Measurements from ENCODE around the gene ZFP57. TPM values are rescaled to one million over a fixed set of nuclear protein-coding genes. Genes with fewer than 3 reads are reported as not detected.

Gene ZFP57
- polyA plus RNA-seq, 1 donor (not counting 4 experiments of a cell fraction or from before 2014, with no cell fraction given): 17.4 TPM

DNA sequence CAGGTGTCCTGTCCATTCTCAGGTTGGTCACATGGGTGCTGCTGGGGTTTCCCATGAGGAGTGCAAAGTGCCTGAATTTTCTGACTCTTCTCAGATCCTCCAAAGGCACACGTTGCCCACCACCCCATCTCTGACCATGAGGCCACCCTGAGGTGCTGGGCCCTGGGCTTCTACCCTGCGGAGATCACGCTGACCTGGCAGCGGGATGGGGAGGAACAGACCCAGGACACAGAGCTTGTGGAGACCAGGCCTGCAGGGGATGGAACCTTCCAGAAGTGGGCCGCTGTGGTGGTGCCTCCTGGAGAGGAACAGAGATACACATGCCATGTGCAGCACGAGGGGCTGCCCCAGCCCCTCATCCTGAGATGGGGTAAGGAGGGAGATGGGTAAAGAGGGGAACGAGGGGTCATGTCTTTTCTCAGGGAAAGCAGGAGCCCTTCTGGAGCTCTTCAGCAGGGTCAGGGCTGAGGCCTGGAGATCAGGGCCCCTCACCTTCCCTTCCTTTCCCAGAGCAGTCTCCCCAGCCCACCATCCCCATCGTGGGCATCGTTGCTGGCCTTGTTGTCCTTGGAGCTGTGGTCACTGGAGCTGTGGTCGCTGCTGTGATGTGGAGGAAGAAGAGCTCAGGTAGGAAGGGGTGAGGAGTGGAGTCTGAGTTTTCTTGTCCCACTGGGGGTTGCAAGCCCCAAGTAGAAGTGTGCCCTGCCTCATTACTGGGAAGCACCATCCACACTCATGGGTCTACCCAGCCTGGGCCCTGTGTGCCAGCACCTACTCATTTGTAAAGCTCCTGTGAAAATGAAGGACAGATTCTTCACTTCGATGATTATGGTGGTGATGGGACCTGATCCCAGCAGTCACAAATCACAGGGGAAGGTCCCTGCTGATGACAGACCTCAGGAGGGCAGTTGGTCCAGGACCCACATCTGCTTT, 44.3 kb upstream of the ZFP57 start:
- Histone ChIP-seq H3K4me2 (ENCODE audit: control insufficient read depth, extremely low read depth, insufficient read depth, low read depth, low read length) (no peak overlapping the region), H3K9me1 (ENCODE audit: control insufficient read depth, extremely low read depth, insufficient read depth, low read length) (no peaks in the 10 kb centered on the region), H3K36me3 (ENCODE audit: control insufficient read depth in 2 of 2, extremely low read depth in 1 of 2, insufficient read depth in 2 of 2, low read length in 2 of 2) (peaks cover 3 to 14% of the 10 kb centered on the region in 2 experiments), H4K20me1 (ENCODE audit: control insufficient read depth, extremely low read depth, insufficient read depth, low read length) (no peaks in the 10 kb centered on the region), H3K27ac (ENCODE audit: control insufficient read depth, insufficient read depth, low read length) (no peak overlapping the region), H3K27me3 (ENCODE audit: control insufficient read depth, extremely low read depth, insufficient read depth, low read length) (no peaks in the 10 kb centered on the region), H3K79me2 (ENCODE audit: control insufficient read depth, insufficient read depth, low read length) (peaks cover 6% of the 10 kb centered on the region), H3K4me1 (ENCODE audit: control insufficient read depth, extremely low read depth, insufficient read depth, low read length) (peaks cover 8% of the 10 kb centered on the region), H3K4me3 (ENCODE audit: control insufficient read depth in 2 of 3, extremely low read depth in 1 of 3, insufficient read depth in 2 of 3, low read depth in 1 of 3, low read length in 3 of 3) (no peak overlapping the region), H2AFZ (ENCODE audit: control insufficient read depth, low read length) (no peak overlapping the region), H3K9ac (ENCODE audit: control insufficient read depth, extremely low read depth, insufficient read depth, low read length) (no peak overlapping the region), H3K9me3 (ENCODE audit: control insufficient read depth, low read depth, low read length) (no peaks in the 10 kb centered on the region)
- no peak for FAIRE-seq
- dilution Hi-C loops (cut with MboI; ENCODE audit: extremely low pct_ligation_motif_present, low sequenced_read_pairs): no loop called here
- no peak for DNase-seq (ENCODE audit: low read depth, low spot score)
- TF ChIP-seq, protein P1, sequence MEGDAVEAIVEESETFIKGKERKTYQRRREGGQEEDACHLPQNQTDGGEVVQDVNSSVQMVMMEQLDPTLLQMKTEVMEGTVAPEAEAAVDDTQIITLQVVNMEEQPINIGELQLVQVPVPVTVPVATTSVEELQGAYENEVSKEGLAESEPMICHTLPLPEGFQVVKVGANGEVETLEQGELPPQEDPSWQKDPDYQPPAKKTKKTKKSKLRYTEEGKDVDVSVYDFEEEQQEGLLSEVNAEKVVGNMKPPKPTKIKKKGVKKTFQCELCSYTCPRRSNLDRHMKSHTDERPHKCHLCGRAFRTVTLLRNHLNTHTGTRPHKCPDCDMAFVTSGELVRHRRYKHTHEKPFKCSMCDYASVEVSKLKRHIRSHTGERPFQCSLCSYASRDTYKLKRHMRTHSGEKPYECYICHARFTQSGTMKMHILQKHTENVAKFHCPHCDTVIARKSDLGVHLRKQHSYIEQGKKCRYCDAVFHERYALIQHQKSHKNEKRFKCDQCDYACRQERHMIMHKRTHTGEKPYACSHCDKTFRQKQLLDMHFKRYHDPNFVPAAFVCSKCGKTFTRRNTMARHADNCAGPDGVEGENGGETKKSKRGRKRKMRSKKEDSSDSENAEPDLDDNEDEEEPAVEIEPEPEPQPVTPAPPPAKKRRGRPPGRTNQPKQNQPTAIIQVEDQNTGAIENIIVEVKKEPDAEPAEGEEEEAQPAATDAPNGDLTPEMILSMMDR (optimal IDR thresholded peaks at IDR 0.05 in 1 of 3, IDR thresholded peaks at IDR 0.05 in 1 of 3, conservative IDR thresholded peaks at IDR 0.05 in 1 of 3; ENCODE audit: extremely low read depth in 1 of 3, insufficient read depth in 2 of 3, low read length in 3 of 3): no peak
- TF ChIP-seq EZH2 (IDR thresholded peaks at IDR 0.05; ENCODE audit: low read length): no peak

DNA sequence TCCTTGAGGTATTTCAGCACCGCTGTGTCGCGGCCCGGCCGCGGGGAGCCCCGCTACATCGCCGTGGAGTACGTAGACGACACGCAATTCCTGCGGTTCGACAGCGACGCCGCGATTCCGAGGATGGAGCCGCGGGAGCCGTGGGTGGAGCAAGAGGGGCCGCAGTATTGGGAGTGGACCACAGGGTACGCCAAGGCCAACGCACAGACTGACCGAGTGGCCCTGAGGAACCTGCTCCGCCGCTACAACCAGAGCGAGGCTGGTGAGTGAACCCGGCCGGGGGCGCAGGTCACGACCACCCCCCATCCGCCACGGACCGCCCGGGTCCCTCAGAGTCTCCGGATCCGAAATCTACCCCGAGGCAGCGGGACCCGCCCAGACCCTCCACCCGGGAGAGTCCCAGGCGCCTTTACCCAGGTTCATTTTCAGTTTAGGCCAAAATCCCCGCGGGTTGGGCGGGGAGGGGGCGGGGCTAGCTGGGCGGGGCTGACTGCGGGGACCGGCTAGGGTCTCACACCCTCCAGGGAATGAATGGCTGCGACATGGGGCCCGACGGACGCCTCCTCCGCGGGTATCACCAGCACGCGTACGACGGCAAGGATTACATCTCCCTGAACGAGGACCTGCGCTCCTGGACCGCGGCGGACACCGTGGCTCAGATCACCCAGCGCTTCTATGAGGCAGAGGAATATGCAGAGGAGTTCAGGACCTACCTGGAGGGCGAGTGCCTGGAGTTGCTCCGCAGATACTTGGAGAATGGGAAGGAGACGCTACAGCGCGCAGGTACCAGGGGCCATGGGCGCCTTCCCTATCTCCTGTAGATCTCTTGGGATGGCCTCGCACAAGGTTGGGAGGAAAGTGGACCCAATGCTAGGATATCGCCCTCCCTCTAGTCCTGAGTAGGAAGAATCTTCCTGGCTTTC, 43.0 kb upstream of the ZFP57 start:
- peak overlapping the region; percentile 77 to 92 (median 79) for H3K4me3 ChIP-seq (ENCODE audit: control insufficient read depth in 2 of 3, extremely low read depth in 1 of 3, insufficient read depth in 2 of 3, low read depth in 1 of 3, low read length in 3 of 3)
- H3K9ac ChIP-seq (ENCODE audit: control insufficient read depth, extremely low read depth, insufficient read depth, low read length): peak overlapping the region; percentile 88
- H3K4me1 ChIP-seq (ENCODE audit: control insufficient read depth, extremely low read depth, insufficient read depth, low read length): peaks cover 8% of the 10 kb centered on the region
- no peaks in the 10 kb centered on the region for H3K27me3 ChIP-seq (ENCODE audit: control insufficient read depth, extremely low read depth, insufficient read depth, low read length)
- peak overlapping the region; percentile 93 for H2AFZ ChIP-seq (ENCODE audit: control insufficient read depth, low read length)
- dilution Hi-C loops (cut with MboI; ENCODE audit: extremely low pct_ligation_motif_present, low sequenced_read_pairs): no loop called here
- no peaks in the 10 kb centered on the region for H4K20me1 ChIP-seq (ENCODE audit: control insufficient read depth, extremely low read depth, insufficient read depth, low read length)
- DNase-seq (ENCODE audit: low read depth, low spot score): no peak
- no peaks in the 10 kb centered on the region for H3K9me3 ChIP-seq (ENCODE audit: control insufficient read depth, low read depth, low read length)
- FAIRE-seq: peak; percentile 13
- H3K9me1 ChIP-seq (ENCODE audit: control insufficient read depth, extremely low read depth, insufficient read depth, low read length): no peaks in the 10 kb centered on the region
- H3K4me2 ChIP-seq (ENCODE audit: control insufficient read depth, extremely low read depth, insufficient read depth, low read depth, low read length): peak overlapping the region; percentile 85
- TF ChIP-seq, protein P1 (optimal IDR thresholded peaks at IDR 0.05 in 1 of 3, IDR thresholded peaks at IDR 0.05 in 1 of 3, conservative IDR thresholded peaks at IDR 0.05 in 1 of 3; ENCODE audit: extremely low read depth in 1 of 3, insufficient read depth in 2 of 3, low read length in 3 of 3): no peak
- TF ChIP-seq EZH2 (IDR thresholded peaks at IDR 0.05; ENCODE audit: low read length): no peak
- peaks cover 3 to 14% of the 10 kb centered on the region in 2 experiments for H3K36me3 ChIP-seq (ENCODE audit: control insufficient read depth in 2 of 2, extremely low read depth in 1 of 2, insufficient read depth in 2 of 2, low read length in 2 of 2)
- H3K27ac ChIP-seq (ENCODE audit: control insufficient read depth, insufficient read depth, low read length): peak overlapping the region; percentile 66
- peaks cover 6% of the 10 kb centered on the region for H3K79me2 ChIP-seq (ENCODE audit: control insufficient read depth, insufficient read depth, low read length)
